Caco-2 (cell line): ENCODE data around the gene USHBP1. TPM values are rescaled to one million over a fixed set of nuclear protein-coding genes. Genes with fewer than 3 reads are reported as not detected.

Experiments
- BruUV-seq: library from RNA; stranded (reverse); fragments of 400-500 nt; replicated peaks from 2 replicates; lab custom pipeline; 2021; lab: Mats Ljungman, UMichigan
- CTCF ChIA-PET: fragments of 300-600 bp; sonication (Branson Sonifier 250); formaldehyde crosslinking; loops from one replicate; lab custom pipeline; 2022; ENCODE audit warnings: antibody characterized with exemption; lab: Charles Lee
- POLR2A ChIA-PET: fragments of 300-600 bp; sonication (Branson Sonifier 250); formaldehyde crosslinking; loops from one replicate; lab custom pipeline; 2022; ENCODE audit warnings: antibody characterized with exemption; lab: Charles Lee
- DNase-seq, 2 experiments: peaks; one replicate each; pipeline versions ENCODE4 v3.0.0 to v3.0.0-alpha.2; 2020 to 2022
- H3K27me3 ChIP-seq: replicated peaks from 2 replicates; pipeline ENCODE4 v1.6.0; 2011; ENCODE audit warnings: low read length; ENCODE audit not compliant: control insufficient read depth, insufficient read depth
- H3K36me3 ChIP-seq: 2 replicates; pipeline ENCODE4 v1.5.1; 2011; ENCODE audit warnings: low read length; ENCODE audit not compliant: control insufficient read depth, insufficient read depth
- H3K4me1 ChIP-seq: fragments of 250-450 bp; sonication (Bioruptor Pico); 2 replicates; pipeline ENCODE4 v1.5.1; 2020; ENCODE audit warnings: mild to moderate bottlenecking
- H3K4me3 ChIP-seq: 2 replicates; pipeline ENCODE4 v1.5.1; 2011; ENCODE audit warnings: low read depth, mild to moderate bottlenecking, control low read depth, low read length
- H3K9me3 ChIP-seq: fragments of 250-450 bp; sonication (Bioruptor Pico); 2 replicates; pipeline ENCODE4 v1.5.1; 2020; ENCODE audit warnings: mild to moderate bottlenecking, moderate library complexity
- H3K27ac Mint-ChIP-seq: one replicate; pipeline ENCODE4 v1.8.0; 2022; ENCODE audit warnings: mixed read lengths; ENCODE audit not compliant: unreplicated experiment
- H3K27me3 Mint-ChIP-seq: one replicate; pipeline ENCODE4 v1.8.0; 2022; ENCODE audit warnings: mixed read lengths; ENCODE audit not compliant: insufficient read depth, unreplicated experiment
- H3K36me3 Mint-ChIP-seq: one replicate; pipeline ENCODE4 v1.8.0; 2022; ENCODE audit warnings: mild to moderate bottlenecking, mixed read lengths; ENCODE audit not compliant: insufficient read depth, unreplicated experiment
- H3K4me1 Mint-ChIP-seq: one replicate; pipeline ENCODE4 v1.8.0; 2022; ENCODE audit warnings: low read depth, mixed read lengths; ENCODE audit not compliant: unreplicated experiment
- H3K4me3 Mint-ChIP-seq: one replicate; pipeline ENCODE4 v1.8.0; 2022; ENCODE audit warnings: mild to moderate bottlenecking, moderate library complexity, mixed read lengths; ENCODE audit not compliant: unreplicated experiment
- H3K9me3 Mint-ChIP-seq: one replicate; pipeline ENCODE4 v1.8.0; 2022; ENCODE audit warnings: mixed read lengths; ENCODE audit not compliant: unreplicated experiment
- CTCF ChIP-seq, 2 experiments: fragments of 200-600 bp in 1 of 2; IDR thresholded peaks; 1 replicate in 1 of 2; 2 replicates in 1 of 2; pipeline versions ENCODE4 v1.5.1 to v1.8.0; 2011 to 2022; ENCODE audit warnings: antibody characterized with exemption in 1 of 2, control low read depth in 1 of 2, inconsistent platforms in 1 of 2, low read depth in 1 of 2, low read length in 1 of 2, mild to moderate bottlenecking in 1 of 2, moderate library complexity in 1 of 2; ENCODE audit not compliant: insufficient read depth in 1 of 2, severe bottlenecking in 1 of 2, unreplicated experiment in 1 of 2
- intact Hi-C: fragments of 100-400 bp; cut with micrococcal nuclease; formaldehyde crosslinking; loops from one replicate; pipeline ENCODE4 v1.10.0; 2022; ENCODE audit not compliant: unreplicated experiment
- total RNA-seq: library from RNA; stranded (reverse); gene quantifications from 2 replicates; pipeline ENCODE4 v1.2.3, GENCODE V29; 2022

USHBP1 gene
- total RNA-seq, 1 experiment from 2014 or later = not detected

- Mint-ChIP-seq H3K4me3 (peak overlapping the region; percentile 94), H3K36me3 (peaks cover 65% of the 10 kb centered on the region), H3K9me3 (no peaks in the 10 kb centered on the region), H3K4me1 (peaks cover 30% of the 10 kb centered on the region), H3K27me3 (no peaks in the 10 kb centered on the region), H3K27ac (peak overlapping the region; percentile 87)
- POLR2A ChIA-PET = interaction anchor here (1.2 to 1.9 kb wide), 2 partner anchors 16 to 17 kb away, joined by 3 to 5 read pairs; partner anchors contain the start of gene OCEL1
- Histone ChIP-seq H3K4me1 (peaks cover 57% of the 10 kb centered on the region), H3K36me3 (no peaks in the 10 kb centered on the region; the same call in 1 of the 2 replicates), H3K4me3 (peak overlapping the region; percentile 78), H3K9me3 (no peaks in the 10 kb centered on the region), H3K27me3 (no peaks in the 10 kb centered on the region)
- peak in 1 of 2 experiments; percentile 51 for DNase-seq
- BruUV-seq = no TSS peak
- CTCF ChIA-PET = interaction anchor here (1.1 kb wide), 1 partner anchor 16 kb away, joined by 3 read pairs; no protein-coding TSS in a partner anchor
- TF ChIP-seq CTCF (IDR thresholded peaks at IDR 0.05; ENCODE audit: insufficient read depth in 1 of 2, low read depth in 1 of 2, low read length in 1 of 2, severe bottlenecking in 1 of 2, unreplicated experiment in 1 of 2) = no peak
- intact Hi-C loops = no loop called here
Measured at GRCh38 chr19:17243211-17243829, 21.2 kb downstream of the USHBP1 start.

- no TSS peak for BruUV-seq
- intact Hi-C loops = no loop called here
- H3K27me3 Mint-ChIP-seq = no peaks in the 10 kb centered on the region
Measured at GRCh38 chr19:17242431-17243208, 21.9 kb downstream of the USHBP1 start.

More at GRCh38 chr19:17242431-17243208, 21.9 kb downstream of the USHBP1 start:
- no peak for TF ChIP-seq CTCF (IDR thresholded peaks at IDR 0.05; ENCODE audit: insufficient read depth in 1 of 2, low read depth in 1 of 2, low read length in 1 of 2, severe bottlenecking in 1 of 2, unreplicated experiment in 1 of 2)
- Histone ChIP-seq H3K4me1 (peaks cover 50% of the 10 kb centered on the region), H3K4me3 (peak overlapping the region; percentile 78; the same call in 1 of the 2 replicates), H3K9me3 (no peaks in the 10 kb centered on the region), H3K36me3 (peaks cover 2% of the 10 kb centered on the region; the same call in 1 of the 2 replicates), H3K27me3 (no peaks in the 10 kb centered on the region)
- Mint-ChIP-seq H3K27ac (peak overlapping the region; percentile 66), H3K36me3 (peaks cover 69% of the 10 kb centered on the region), H3K9me3 (no peaks in the 10 kb centered on the region), H3K4me1 (peaks cover 29% of the 10 kb centered on the region), H3K4me3 (peak overlapping the region; percentile 94)
- DNase-seq = no peak
- ChIA-PET CTCF (interaction anchor here (1.1 kb wide), 1 partner anchor 15 kb away, joined by 3 read pairs; no protein-coding TSS in a partner anchor), POLR2A (interaction anchor here (0.6 to 1.9 kb wide), 3 partner anchors 15 to 167 kb away, joined by 3 to 5 read pairs (median 3); partner anchors contain the start of gene OCEL1)
